Epithelial cell of esophagus (primary cell): ENCODE measurements around the gene SLC25A17.
A peak's percentile ranks its signal among the peaks of the same experiment; 100 is the strongest.
"Not testable (repeated sequence)": the region's sequence is repeated elsewhere in the genome, so short reads cannot be mapped to it uniquely, and the experiment has no call there.

Experiments
- DNase-seq: peaks from one replicate; pipeline ENCODE4 v3.0.0; 2010; ENCODE audit warnings: low read depth
- H3K4me3 ChIP-seq: 2 replicates; pipeline ENCODE4 v1.5.1; 2011; ENCODE audit warnings: mild to moderate bottlenecking, low read length, control low read depth
- TF ChIP-seq, protein P1 (sequence below): IDR thresholded peaks from 2 replicates; pipeline ENCODE4 v1.5.1; 2011; ENCODE audit warnings: low read depth, mild to moderate bottlenecking, low read length, control low read depth, inconsistent platforms; ENCODE audit not compliant: insufficient read depth; ENCODE audit errors: missing control alignments

Gene SLC25A17

DNA sequence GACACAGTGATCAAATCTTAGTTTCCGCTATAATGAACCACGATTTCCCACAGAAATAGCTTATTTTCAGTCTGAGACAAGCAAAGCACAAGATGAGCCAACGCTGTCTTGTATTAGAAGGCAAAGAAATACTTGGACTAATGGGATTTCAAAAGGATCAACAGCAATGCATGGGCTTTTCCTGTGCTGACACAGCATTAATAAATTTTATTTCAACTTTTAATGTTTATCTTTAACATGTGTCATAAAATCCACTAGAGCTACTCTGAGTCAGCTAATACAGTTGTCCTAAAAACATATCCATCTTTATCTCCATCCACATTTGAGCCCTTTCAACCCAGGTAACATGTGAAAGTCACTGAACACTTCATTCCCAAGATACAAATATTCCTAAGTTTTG, 15.5 kb upstream of the SLC25A17 start:
- DNase-seq: no peak
- H3K4me3 ChIP-seq: no peak overlapping the region
- TF ChIP-seq, protein P1, sequence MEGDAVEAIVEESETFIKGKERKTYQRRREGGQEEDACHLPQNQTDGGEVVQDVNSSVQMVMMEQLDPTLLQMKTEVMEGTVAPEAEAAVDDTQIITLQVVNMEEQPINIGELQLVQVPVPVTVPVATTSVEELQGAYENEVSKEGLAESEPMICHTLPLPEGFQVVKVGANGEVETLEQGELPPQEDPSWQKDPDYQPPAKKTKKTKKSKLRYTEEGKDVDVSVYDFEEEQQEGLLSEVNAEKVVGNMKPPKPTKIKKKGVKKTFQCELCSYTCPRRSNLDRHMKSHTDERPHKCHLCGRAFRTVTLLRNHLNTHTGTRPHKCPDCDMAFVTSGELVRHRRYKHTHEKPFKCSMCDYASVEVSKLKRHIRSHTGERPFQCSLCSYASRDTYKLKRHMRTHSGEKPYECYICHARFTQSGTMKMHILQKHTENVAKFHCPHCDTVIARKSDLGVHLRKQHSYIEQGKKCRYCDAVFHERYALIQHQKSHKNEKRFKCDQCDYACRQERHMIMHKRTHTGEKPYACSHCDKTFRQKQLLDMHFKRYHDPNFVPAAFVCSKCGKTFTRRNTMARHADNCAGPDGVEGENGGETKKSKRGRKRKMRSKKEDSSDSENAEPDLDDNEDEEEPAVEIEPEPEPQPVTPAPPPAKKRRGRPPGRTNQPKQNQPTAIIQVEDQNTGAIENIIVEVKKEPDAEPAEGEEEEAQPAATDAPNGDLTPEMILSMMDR: no peak

DNA sequence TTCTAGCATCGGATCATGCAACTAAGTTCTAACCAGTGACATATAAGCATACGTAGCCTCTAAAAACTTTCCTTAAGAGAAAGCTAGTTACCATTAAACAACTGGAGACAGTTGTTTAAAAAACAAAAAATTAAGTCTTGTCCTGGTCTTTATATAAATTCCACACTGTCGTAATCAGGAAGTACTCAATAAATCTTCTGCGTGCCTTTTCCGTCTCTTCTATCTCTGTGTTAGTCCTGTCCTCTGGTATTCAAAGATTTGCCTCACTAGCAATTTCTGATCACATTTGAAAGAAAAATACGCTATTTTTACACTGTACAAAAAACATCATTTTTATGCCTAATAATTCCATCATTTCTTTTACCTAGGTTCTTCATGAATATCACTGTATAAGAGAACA, 10.0 kb upstream of the SLC25A17 start:
- TF ChIP-seq, protein P1: no peak

DNA sequence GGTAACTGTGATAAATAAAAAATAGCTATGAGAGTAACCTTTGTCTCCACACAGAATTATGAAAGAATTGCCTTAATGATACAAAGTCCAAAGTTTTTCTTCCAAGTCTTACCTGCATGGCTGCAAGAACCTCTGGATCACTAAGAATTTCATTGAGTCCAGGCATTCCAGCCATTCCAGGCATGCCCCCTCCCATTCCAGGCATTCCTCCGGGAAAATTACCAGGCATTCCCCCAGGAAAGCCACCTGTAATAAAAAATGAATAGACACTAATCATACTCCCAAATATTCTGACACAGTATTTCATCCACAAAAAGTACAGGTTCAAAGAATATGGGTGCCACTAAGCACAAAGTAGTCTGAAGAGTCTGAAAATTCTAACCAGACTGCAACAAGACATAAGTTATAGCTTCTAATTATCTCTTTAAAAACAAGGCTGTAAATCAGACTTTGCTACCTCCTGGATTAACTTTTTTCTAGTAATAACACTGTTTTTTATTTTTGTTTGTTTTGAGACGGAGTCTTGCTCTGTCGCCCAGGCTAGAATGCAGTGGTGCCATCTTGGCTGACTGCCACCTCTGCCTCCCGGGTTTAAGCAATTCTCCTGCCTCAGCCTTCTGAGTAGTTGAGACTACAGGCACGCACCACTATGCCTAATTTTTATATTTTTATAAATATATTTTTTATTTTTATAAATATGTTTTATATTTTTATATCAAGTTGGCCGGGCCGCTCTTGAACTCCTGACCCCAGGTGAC, 8.0 kb upstream of the SLC25A17 start:
- TF ChIP-seq, protein P1: no peak
- DNase-seq: no peak
- no peak overlapping the region for H3K4me3 ChIP-seq

More for the DNA sequence above, 10.0 kb upstream of the SLC25A17 start:
- no peak for DNase-seq
- no peak overlapping the region for H3K4me3 ChIP-seq

DNA sequence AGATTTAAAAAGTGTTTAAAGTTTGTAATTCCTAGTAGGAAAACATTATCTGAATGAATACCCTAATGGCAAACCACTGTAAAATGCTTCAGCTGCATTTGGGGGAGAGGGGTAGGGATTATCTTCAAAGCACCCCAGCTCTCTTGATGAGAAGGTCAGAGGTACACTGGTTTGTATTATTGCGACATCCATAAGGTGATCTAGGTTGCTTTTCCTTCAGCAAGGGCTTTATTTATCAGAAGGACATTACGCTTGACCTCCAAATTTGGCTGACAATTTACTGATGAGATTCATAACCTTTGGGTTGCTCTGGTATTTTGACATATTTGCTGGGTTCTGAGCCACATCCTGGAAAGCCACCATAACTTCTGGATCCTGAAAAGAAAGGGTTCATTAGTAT, 7.1 kb upstream of the SLC25A17 start:
- not testable (repeated sequence) for DNase-seq, H3K4me3 ChIP-seq

DNA sequence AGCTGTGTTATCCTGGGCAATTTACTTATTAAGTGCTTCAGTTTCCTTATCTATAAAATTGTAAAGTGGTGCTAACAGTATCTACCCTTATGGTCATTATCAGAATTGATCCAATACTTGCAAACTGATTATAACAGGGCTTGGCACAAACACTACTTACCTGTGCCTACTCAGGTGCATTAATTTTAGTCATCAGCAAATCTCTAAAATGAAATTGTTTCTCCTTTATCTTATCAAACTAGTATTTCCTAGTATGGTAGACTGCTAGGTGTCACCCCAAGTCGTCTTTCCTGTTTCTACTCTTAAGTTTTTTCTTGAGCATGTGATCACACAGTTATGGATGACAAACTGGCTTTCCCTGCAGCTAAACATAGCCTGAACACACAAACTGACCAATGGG, 4.3 kb upstream of the SLC25A17 start:
- TF ChIP-seq, protein P1: no peak
- DNase-seq: peak; percentile 28
- H3K4me3 ChIP-seq: no peak overlapping the region

DNA sequence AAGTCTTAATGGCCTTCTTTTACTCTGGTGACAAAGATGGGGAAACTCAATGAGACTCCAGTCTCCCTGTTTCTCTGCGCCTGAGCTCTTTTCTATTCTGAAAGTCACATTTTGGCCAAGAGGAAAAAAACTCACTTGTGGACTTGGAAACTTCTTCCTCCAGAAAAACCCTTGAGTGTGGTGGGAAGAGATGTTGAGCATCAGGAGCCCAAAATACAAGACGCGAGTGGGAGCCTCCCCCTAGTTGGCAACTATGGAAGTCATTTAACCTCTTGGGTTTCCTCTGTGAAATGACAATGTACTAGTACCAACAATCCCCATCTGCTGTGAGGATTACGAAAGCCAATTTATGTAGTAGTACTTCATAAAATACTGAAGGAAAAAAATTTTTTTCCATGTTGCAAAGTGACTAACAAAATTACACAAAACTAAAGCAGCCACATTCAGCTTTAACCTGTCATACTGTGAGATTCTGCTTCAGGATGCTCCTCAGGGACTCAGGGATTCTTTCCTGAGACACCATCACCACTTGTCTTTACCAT, 524 bp upstream of the SLC25A17 start:
- peak overlapping the region; percentile 94 for H3K4me3 ChIP-seq
- TF ChIP-seq, protein P1: no peak
- peak; percentile 33 for DNase-seq

DNA sequence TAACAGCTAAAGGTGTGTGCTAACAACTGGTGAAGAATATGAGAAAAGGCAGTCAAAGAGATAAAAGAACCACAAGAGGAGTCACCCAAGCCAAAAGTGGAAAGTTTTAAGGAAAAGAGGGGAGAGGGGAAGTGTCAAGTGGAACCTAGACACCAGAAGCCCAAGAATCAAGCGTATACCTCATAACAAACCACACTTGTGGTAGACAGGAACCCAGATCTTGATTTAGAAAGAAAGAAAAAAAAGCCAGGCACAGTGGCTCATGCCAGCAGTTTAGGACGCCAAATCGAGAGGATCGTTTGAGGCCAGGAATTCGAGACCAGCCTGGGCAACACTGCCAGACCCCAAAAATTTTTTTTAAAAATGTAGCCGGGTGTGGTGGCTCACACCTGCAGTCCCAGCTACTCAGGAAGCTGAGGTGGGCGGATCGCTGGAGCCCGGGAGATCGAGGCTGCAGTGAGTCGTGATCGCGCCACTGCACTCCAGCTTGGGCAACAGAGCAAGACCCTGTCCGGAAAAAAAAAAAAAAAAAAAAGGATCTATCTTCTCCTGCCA, 877 bp downstream of the SLC25A17 start:
- DNase-seq: no peak
- H3K4me3 ChIP-seq: peak overlapping the region; percentile 94
- TF ChIP-seq, protein P1: no peak
